RWPE2 (cell line): ENCODE data around the gene F8.
"Not testable (repeated sequence)": the region's sequence is repeated elsewhere in the genome, so short reads cannot be mapped to it uniquely, and the experiment has no call there.

Experiments used
- ATAC-seq: fragments of 200-7000 bp; cut with Tn5 transposase; 3 replicates; pipeline ENCODE4 v1.9.1; 2021; ENCODE audit warnings: low read depth
- DNase-seq: peaks from one replicate; pipeline ENCODE4 v3.0.0-alpha.2; 2020; ENCODE audit warnings: low spot score
- H3K27ac ChIP-seq: fragments of 450-650 bp; 2 replicates; pipeline ENCODE4 v1.5.1; 2017; ENCODE audit warnings: mild to moderate bottlenecking; ENCODE audit not compliant: poor library complexity, severe bottlenecking
- H3K27me3 ChIP-seq: fragments of 250-450 bp; sonication (Bioruptor Pico); 2 replicates; pipeline ENCODE4 v1.5.1; 2021; ENCODE audit warnings: mild to moderate bottlenecking, moderate library complexity; ENCODE audit not compliant: insufficient read depth, poor library complexity, severe bottlenecking
- H3K36me3 ChIP-seq: fragments of 250-450 bp; sonication (Bioruptor Pico); 2 replicates; pipeline ENCODE4 v1.5.1; 2020; ENCODE audit warnings: low read depth, mild to moderate bottlenecking, moderate library complexity
- H3K4me1 ChIP-seq: fragments of 250-450 bp; sonication (Bioruptor Pico); 2 replicates; pipeline ENCODE4 v1.5.1; 2021; ENCODE audit warnings: mild to moderate bottlenecking, moderate library complexity; ENCODE audit not compliant: insufficient read depth, poor library complexity, severe bottlenecking
- H3K4me3 ChIP-seq: fragments of 250-450 bp; sonication (Bioruptor Pico); 2 replicates; pipeline ENCODE4 v1.5.1; 2021; ENCODE audit warnings: mild to moderate bottlenecking, moderate library complexity; ENCODE audit not compliant: severe bottlenecking
- H3K9me3 ChIP-seq: fragments of 250-450 bp; sonication (Bioruptor Pico); 2 replicates; pipeline ENCODE4 v1.5.1; 2021; ENCODE audit warnings: mild to moderate bottlenecking, moderate library complexity; ENCODE audit not compliant: severe bottlenecking
- TF ChIP-seq, protein P1 (sequence below): fragments of 450-650 bp; IDR thresholded peaks from one replicate; pipeline ENCODE4 v1.5.1; 2017; ENCODE audit warnings: mild to moderate bottlenecking, moderate library complexity; ENCODE audit not compliant: poor library complexity, severe bottlenecking

Gene F8

DNA sequence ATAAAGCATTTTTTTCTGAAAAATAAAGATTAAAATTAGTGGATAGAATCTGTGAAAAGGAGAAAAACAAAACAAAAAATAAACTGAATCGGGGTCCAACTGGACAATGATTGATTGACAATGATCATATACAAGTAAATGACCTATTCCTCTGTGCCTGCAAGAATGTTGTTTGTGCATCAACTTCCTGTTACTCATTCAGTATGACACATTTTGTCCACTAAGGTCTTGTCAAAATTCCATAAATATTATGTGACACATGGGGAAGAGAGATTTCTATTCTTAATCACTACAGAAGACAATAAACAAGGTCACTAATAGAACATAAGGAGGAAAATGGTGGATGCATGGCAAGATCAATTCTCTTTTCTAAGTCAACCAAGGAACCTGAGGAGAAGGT is 54.9 kb downstream of the F8 start:
- TF ChIP-seq, protein P1, sequence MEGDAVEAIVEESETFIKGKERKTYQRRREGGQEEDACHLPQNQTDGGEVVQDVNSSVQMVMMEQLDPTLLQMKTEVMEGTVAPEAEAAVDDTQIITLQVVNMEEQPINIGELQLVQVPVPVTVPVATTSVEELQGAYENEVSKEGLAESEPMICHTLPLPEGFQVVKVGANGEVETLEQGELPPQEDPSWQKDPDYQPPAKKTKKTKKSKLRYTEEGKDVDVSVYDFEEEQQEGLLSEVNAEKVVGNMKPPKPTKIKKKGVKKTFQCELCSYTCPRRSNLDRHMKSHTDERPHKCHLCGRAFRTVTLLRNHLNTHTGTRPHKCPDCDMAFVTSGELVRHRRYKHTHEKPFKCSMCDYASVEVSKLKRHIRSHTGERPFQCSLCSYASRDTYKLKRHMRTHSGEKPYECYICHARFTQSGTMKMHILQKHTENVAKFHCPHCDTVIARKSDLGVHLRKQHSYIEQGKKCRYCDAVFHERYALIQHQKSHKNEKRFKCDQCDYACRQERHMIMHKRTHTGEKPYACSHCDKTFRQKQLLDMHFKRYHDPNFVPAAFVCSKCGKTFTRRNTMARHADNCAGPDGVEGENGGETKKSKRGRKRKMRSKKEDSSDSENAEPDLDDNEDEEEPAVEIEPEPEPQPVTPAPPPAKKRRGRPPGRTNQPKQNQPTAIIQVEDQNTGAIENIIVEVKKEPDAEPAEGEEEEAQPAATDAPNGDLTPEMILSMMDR, result no peak
- no peak for DNase-seq
- no peak overlapping the region for H3K4me3 ChIP-seq
- no peaks in the 10 kb centered on the region for H3K27me3 ChIP-seq
- no peaks in the 10 kb centered on the region for H3K9me3 ChIP-seq
- ATAC-seq, result peak; percentile 53; the same call in 2 of the 3 replicates
- H3K4me1 ChIP-seq, result peaks cover 6% of the 10 kb centered on the region
- no peak overlapping the region for H3K27ac ChIP-seq
- H3K36me3 ChIP-seq, result no peaks in the 10 kb centered on the region

DNA sequence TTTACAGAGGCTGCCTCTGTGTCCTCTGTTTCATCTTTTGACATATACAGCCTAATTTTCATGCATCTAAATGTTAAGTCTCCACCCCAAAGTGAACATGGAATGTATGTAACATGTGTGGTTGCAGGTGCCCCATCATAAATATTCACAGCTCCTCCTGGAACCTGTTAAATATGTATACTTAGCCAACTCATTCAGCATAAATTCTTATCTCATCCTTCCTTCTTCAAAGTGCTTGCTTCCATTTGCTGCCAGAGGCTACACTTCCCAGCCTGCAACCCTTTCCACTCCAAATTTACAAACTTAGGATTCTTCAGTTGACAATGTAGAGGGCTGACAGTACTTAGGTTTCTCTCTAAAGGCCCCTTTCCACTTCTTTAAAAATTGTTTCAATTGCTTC is 60.6 kb downstream of the F8 start:
- H3K9me3 ChIP-seq, result no peaks in the 10 kb centered on the region
- no peak for ATAC-seq

DNA sequence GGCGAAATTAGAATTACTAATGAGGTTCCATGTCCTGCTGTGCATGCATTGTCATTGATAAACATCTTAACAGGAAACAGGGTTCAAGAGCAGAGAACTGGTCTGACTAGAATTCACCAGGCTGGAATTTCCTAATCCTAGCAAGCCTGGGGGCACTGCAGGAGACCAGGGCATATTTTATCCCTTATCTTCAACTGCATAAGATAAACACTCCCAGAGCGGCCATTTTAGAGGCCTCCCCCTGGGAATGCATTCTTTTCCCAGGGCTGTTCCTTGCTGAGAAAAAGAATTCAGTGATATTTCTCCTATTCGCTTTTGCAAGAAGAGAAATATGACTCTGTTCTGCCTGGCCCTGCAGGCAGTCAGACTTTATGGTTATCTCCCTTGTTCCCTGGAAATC is 66.7 kb downstream of the F8 start:
- not testable (repeated sequence) for H3K9me3 ChIP-seq, H3K36me3 ChIP-seq, DNase-seq, H3K4me3 ChIP-seq, H3K4me1 ChIP-seq, ATAC-seq, H3K27ac ChIP-seq, H3K27me3 ChIP-seq

More for the DNA sequence above, 60.6 kb downstream of the F8 start:
- Histone ChIP-seq H3K27ac (no peak overlapping the region), H3K4me3 (no peak overlapping the region), H3K4me1 (no peaks in the 10 kb centered on the region), H3K27me3 (no peaks in the 10 kb centered on the region), H3K36me3 (no peaks in the 10 kb centered on the region)
- DNase-seq, result no peak
- TF ChIP-seq, protein P1, result no peak

DNA sequence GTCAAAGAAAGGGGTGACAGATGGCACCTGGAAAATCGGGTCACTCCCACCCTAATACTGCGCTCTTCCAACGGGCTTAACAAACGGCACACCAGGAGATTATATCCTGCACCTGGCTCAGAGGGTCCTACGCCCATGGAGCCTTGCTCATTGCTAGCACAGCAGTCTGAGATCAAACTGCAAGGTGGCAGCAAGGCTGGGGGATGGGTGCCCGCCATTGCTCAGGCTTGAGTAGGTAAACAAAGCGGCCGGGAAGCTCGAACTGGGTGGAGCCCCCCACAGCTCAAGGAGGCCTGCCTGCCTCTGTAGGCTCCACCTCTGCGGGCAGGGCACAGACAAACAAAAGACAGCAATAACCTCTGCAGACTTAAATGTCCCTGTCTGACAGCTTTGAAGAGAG is 83.3 kb downstream of the F8 start:
- H3K27me3 ChIP-seq, H3K4me3 ChIP-seq, ATAC-seq, DNase-seq, H3K27ac ChIP-seq, H3K4me1 ChIP-seq, H3K9me3 ChIP-seq, H3K36me3 ChIP-seq: not testable (repeated sequence)

DNA sequence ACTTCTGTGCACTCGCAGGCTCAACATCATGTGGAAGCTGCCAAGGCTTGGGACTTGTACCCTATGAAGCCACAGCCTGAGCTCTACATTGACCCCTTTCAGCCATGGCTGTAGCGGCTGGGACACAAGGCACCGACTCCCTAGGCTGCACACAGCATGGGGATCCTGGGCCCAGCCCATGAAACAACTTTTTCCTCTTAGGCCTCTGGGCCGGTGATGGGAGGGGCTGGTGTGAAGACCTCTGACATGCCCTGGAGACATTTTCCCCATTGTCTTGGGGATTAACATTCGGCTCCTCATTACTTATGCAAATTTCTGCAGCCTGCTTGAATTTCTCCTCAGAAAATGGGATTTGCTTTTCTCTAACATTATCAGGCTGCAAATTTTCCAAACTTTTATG is 97.8 kb downstream of the F8 start:
- H3K27ac ChIP-seq, H3K9me3 ChIP-seq, H3K4me3 ChIP-seq, H3K4me1 ChIP-seq, DNase-seq, ATAC-seq, H3K27me3 ChIP-seq, H3K36me3 ChIP-seq: not testable (repeated sequence)

DNA sequence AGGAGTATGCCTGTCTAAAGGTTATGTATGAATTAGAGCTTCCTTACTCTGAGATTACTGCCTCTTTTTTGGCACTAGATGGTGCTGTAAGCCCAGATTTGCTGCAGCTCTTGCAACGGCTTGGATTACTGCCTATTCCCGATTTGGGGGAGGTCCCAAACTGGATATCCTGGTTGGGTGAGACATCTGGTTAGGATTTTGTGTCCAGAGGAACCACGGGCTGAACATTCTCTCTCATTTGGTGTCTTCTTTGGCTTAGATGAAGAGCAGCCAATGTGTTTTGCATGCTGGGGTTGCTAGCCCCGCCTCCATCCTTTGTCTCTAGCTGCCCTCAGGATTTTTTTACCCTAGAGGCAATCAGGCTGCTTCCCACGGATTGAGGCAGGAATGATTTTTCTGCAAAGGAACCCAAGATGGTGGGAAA is 104.5 kb downstream of the F8 start:
- no peaks in the 10 kb centered on the region for H3K27me3 ChIP-seq
- peak; percentile 66; the same call in 2 of the 3 replicates for ATAC-seq
- no peaks in the 10 kb centered on the region for H3K36me3 ChIP-seq
- no peaks in the 10 kb centered on the region for H3K4me1 ChIP-seq
- TF ChIP-seq, protein P1, result peak; percentile 68
- H3K9me3 ChIP-seq, result no peaks in the 10 kb centered on the region
- no peak for DNase-seq
- no peak overlapping the region for H3K27ac ChIP-seq
- H3K4me3 ChIP-seq, result no peak overlapping the region
